B cell (primary cell): ENCODE data around the gene PTPRQ. TPM values are rescaled to one million over a fixed set of nuclear protein-coding genes. Genes with fewer than 3 reads are reported as not detected.

Experiments used
- ATAC-seq: fragments of 200-7000 bp; cut with Tn5 transposase; one replicate; pipeline ENCODE4 v1.10.0; 2021; ENCODE audit warnings: low read depth, mild to moderate bottlenecking, moderate number of reproducible peaks, moderate library complexity
- CTCF ChIA-PET: fragments of 350-600 bp; sonication (Branson Sonifier 250); formaldehyde crosslinking; loops from one replicate; lab custom pipeline; 2021; ENCODE audit warnings: antibody characterized with exemption, inconsistent platforms; lab: Charles Lee
- POLR2A ChIA-PET: fragments of 350-600 bp; sonication (Branson Sonifier 250); formaldehyde crosslinking; loops from one replicate; lab custom pipeline; 2021; ENCODE audit warnings: antibody characterized with exemption; lab: Charles Lee
- DNase-seq: peaks from one replicate; pipeline ENCODE4 v3.0.0; 2013
- H2AFZ ChIP-seq: 2 replicates; pipeline ENCODE4 v1.6.1; 2012; ENCODE audit warnings: mild to moderate bottlenecking, low read depth, low read length; ENCODE audit not compliant: insufficient read depth, poor library complexity, severe bottlenecking
- H3K27ac ChIP-seq, 2 donors: 1 replicate in 1 of 2; 2 replicates in 1 of 2; pipeline ENCODE4 v1.5.1; 2012 to 2013; ENCODE audit warnings: low read length in 2 of 2, mild to moderate bottlenecking in 2 of 2, moderate library complexity in 1 of 2
- H3K27me3 ChIP-seq, 4 experiments: fragments of 200-600 bp in 1 of 4; sonication (generic) in 1 of 4; replicated peaks in 1 of 4; 1 replicate in 2 of 4; 2 replicates in 2 of 4; pipeline versions ENCODE4 v1.6.1 to v1.7.0; 2013 to 2016; ENCODE audit warnings: low read length in 3 of 4, mild to moderate bottlenecking in 2 of 4, mixed read lengths in 1 of 4, moderate library complexity in 1 of 4; ENCODE audit not compliant: insufficient read depth in 4 of 4, control insufficient read depth in 3 of 4; ENCODE audit errors: control extremely low read depth in 1 of 4
- H3K36me3 ChIP-seq, 2 experiments: replicated peaks in 1 of 2; 1 replicate in 1 of 2; 2 replicates in 1 of 2; pipeline versions ENCODE4 v1.6.1 to v1.7.1; 2013; ENCODE audit warnings: low read length in 1 of 2; ENCODE audit not compliant: insufficient read depth in 2 of 2, control insufficient read depth in 1 of 2; ENCODE audit errors: control extremely low read depth in 1 of 2, extremely low read depth in 1 of 2
- H3K4me1 ChIP-seq, 2 donors: fragments of 200-600 bp in 1 of 2; sonication (generic) in 1 of 2; 1 replicate in 1 of 2; 2 replicates in 1 of 2; pipeline versions ENCODE4 v1.5.1 to v1.6.1; 2013 to 2017; ENCODE audit warnings: low read length in 2 of 2; ENCODE audit not compliant: control insufficient read depth in 2 of 2, insufficient read depth in 2 of 2
- H3K4me2 ChIP-seq: replicated peaks from 2 replicates; pipeline ENCODE3; 2012; ENCODE audit warnings: mild to moderate bottlenecking, low read depth, low read length; ENCODE audit not compliant: poor library complexity, severe bottlenecking
- H3K4me3 ChIP-seq, 5 experiments: fragments of 200-600 bp in 1 of 5; sonication (generic) in 1 of 5; 1 replicate in 3 of 5; 2 replicates in 2 of 5; pipeline versions ENCODE4 v1.5.1 to v1.7.0; 2011 to 2016; ENCODE audit warnings: low read length in 4 of 5, mild to moderate bottlenecking in 4 of 5, low read depth in 2 of 5, control low read depth in 1 of 5, moderate library complexity in 1 of 5; ENCODE audit not compliant: insufficient read depth in 1 of 5; ENCODE audit errors: control extremely low read depth in 1 of 5, extremely low read depth in 1 of 5
- H3K79me2 ChIP-seq: fragments of 200-600 bp; sonication (generic); one replicate; pipeline ENCODE4 v1.6.0; 2016; ENCODE audit warnings: low read length; ENCODE audit not compliant: control insufficient read depth, insufficient read depth
- H3K9ac ChIP-seq: fragments of 200-600 bp; sonication (generic); 2 replicates; pipeline ENCODE4 v1.6.1; 2017; ENCODE audit warnings: mild to moderate bottlenecking, low read length, moderate library complexity
- H3K9me3 ChIP-seq, 3 donors: one replicate each; pipeline versions ENCODE4 v1.6.1 to v1.7.1; 2013; ENCODE audit warnings: low read length in 2 of 3; ENCODE audit not compliant: control insufficient read depth in 2 of 3, insufficient read depth in 1 of 3; ENCODE audit errors: control extremely low read depth in 1 of 3
- H4K20me1 ChIP-seq: 2 replicates; pipeline ENCODE4 v1.6.0; 2012; ENCODE audit warnings: mild to moderate bottlenecking, low read length; ENCODE audit not compliant: insufficient read depth, control insufficient read depth, poor library complexity, severe bottlenecking
- H3K27ac Mint-ChIP-seq: one replicate; pipeline ENCODE4 v1.8.0; 2021; ENCODE audit warnings: mixed read lengths
- H3K27me3 Mint-ChIP-seq: one replicate; pipeline ENCODE4 v1.8.0; 2021; ENCODE audit warnings: mixed read lengths
- H3K4me1 Mint-ChIP-seq: one replicate; pipeline ENCODE4 v1.8.0; 2021; ENCODE audit warnings: mixed read lengths
- H3K4me3 Mint-ChIP-seq: one replicate; pipeline ENCODE4 v1.8.0; 2021; ENCODE audit warnings: mixed read lengths
- H3K9me3 Mint-ChIP-seq: one replicate; pipeline ENCODE4 v1.8.0; 2022; ENCODE audit warnings: mixed read lengths; ENCODE audit not compliant: insufficient read depth
- CTCF ChIP-seq: fragments of 200-600 bp; IDR thresholded peaks from one replicate; pipeline ENCODE4 v1.8.0; 2022; ENCODE audit warnings: antibody characterized with exemption, mild to moderate bottlenecking
- EZH2 ChIP-seq: IDR thresholded peaks from 2 replicates; pipeline ENCODE4 v1.6.1; 2012; ENCODE audit warnings: borderline replicate concordance, low read depth, mild to moderate bottlenecking, moderate library complexity, low read length; ENCODE audit not compliant: insufficient read depth, poor library complexity, severe bottlenecking
- WGBS: methylation state at CpG from one replicate; pipeline ENCODE4 v1.1.5; 2013; ENCODE audit warnings: missing lambda C conversion rate; ENCODE audit not compliant: insufficient coverage; 5-methylcytosine and 5-hydroxymethylcytosine counted together
- intact Hi-C: fragments of 100-400 bp; cut with micrococcal nuclease; formaldehyde crosslinking; loops from one replicate; pipeline ENCODE4 v1.10.0; 2022
- polyA plus RNA-seq: library from polyadenylated mRNA; depleted of rRNA; stranded (reverse); fragments of >200 nt; gene quantifications from 2 replicates; pipeline ENCODE4 v1.2.3, GENCODE V29; 2012
- total RNA-seq, 2 donors: library from RNA; stranded (reverse); fragments of 120-200 nt in 1 of 2; gene quantifications; 1 replicate in 1 of 2; 2 replicates in 1 of 2; pipeline versions ENCODE4 v1.2.3 to v1.2.4, GENCODE V29; 2013 to 2022

PTPRQ gene
- total and polyA plus RNA-seq, 2 donors (not counting 1 experiment from before 2014, with no cell fraction given): not detected

DNA sequence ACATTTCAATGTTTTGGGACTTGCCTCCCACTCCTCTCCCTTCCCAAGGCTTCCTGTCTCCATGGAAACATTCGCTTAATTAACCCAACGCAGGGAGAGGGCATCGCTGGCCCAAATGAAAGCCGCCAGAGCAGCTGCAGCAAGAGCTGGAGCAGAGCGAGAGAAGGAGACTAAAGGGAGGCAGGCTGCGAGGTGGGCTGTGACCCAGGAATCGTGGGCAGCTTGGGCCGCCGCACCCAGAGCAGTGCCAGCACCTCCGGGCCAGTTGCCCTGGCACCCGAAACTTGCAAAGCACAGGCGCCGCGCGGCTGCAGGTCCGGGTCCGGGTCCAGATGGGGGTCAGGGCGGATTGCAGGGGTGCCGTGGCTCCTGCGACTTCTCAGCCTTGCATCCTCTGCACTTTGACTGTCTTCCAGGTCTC, 43.5 kb upstream of the PTPRQ start:
- Histone ChIP-seq H3K27ac (no peak overlapping the region), H2AFZ (no peak overlapping the region), H3K36me3 (no peaks in the 10 kb centered on the region), H3K4me1 (no peaks in the 10 kb centered on the region), H3K9me3 (peaks cover 0 to 5% (median 0%) of the 10 kb centered on the region in 3 donors), H3K27me3 (no peaks in the 10 kb centered on the region), H3K9ac (no peak overlapping the region), H3K4me2 (no peak overlapping the region), H4K20me1 (no peaks in the 10 kb centered on the region), H3K79me2 (no peaks in the 10 kb centered on the region), H3K4me3 (no peak overlapping the region)
- no peak overlapping the region for H3K4me3 Mint-ChIP-seq
- H3K9me3 Mint-ChIP-seq: no peaks in the 10 kb centered on the region
- no peak overlapping the region for H3K27ac Mint-ChIP-seq
- DNase-seq (no peak), ATAC-seq (no peak)
- WGBS: 40% methylated on average over 20 of the region's 20 CpGs
- ChIA-PET POLR2A (no interaction called here), CTCF (no interaction called here)
- peaks cover 7% of the 10 kb centered on the region for H3K27me3 Mint-ChIP-seq
- no peaks in the 10 kb centered on the region for H3K4me1 Mint-ChIP-seq
- intact Hi-C loops: no loop called here
- TF ChIP-seq CTCF (no peak), EZH2 (no peak)

GRCh38 chr12:80401191-80401590, 42.8 kb upstream of the PTPRQ start:
- no peaks in the 10 kb centered on the region for H3K4me1 ChIP-seq
- TF ChIP-seq CTCF (no peak), EZH2 (no peak)
- H3K9me3 Mint-ChIP-seq: no peaks in the 10 kb centered on the region
- no peaks in the 10 kb centered on the region for H4K20me1 ChIP-seq
- H3K27ac Mint-ChIP-seq: no peak overlapping the region
- no peak for DNase-seq
- no peak overlapping the region for H2AFZ ChIP-seq
- WGBS: no CpG with 5 or more reads among the region's 3 CpGs
- H3K79me2 ChIP-seq: no peaks in the 10 kb centered on the region
- no peak overlapping the region for H3K27ac ChIP-seq
- no peaks in the 10 kb centered on the region for H3K4me1 Mint-ChIP-seq
- no peak overlapping the region for H3K4me3 ChIP-seq
- H3K9me3 ChIP-seq: peaks cover 0 to 5% (median 0%) of the 10 kb centered on the region in 3 donors
- H3K36me3 ChIP-seq: no peaks in the 10 kb centered on the region
- H3K27me3 Mint-ChIP-seq: peaks cover 7% of the 10 kb centered on the region
- POLR2A ChIA-PET: no interaction called here
- H3K4me3 Mint-ChIP-seq: no peak overlapping the region
- H3K4me2 ChIP-seq: no peak overlapping the region
- no peak overlapping the region for H3K9ac ChIP-seq
- ATAC-seq: no peak
- no peaks in the 10 kb centered on the region for H3K27me3 ChIP-seq
- intact Hi-C loops: no loop called here
- CTCF ChIA-PET: no interaction called here
